Medulla oblongata (tissue), 1 donor: ENCODE data around the gene PCDHGC5.
A peak's percentile ranks its signal among the peaks of the same experiment; 100 is the strongest.

Experiments
- DNase-seq: peaks from one replicate; pipeline ENCODE4 v3.0.0-alpha.2; 2015; ENCODE audit errors: extremely low spot score

Gene PCDHGC5

GRCh38 chr5:141488591-141489561 is at the start of gene PCDHGC5:
TSS of gene PCDHGC5 (plus strand) at chr5:141489081. CDS start at chr5:141489241, 160 bp downstream.
- DNase-seq: peak; percentile 76

- no peak for DNase-seq
Observed at GRCh38 chr5:141439411-141440141, 49.3 kb upstream of the PCDHGC5 start.

GRCh38 chr5:141440341-141440740 is 48.5 kb upstream of the PCDHGC5 start:
- DNase-seq: no peak

- no peak for DNase-seq
Observed at GRCh38 chr5:141441571-141442170, 47.2 kb upstream of the PCDHGC5 start.

GRCh38 chr5:141465351-141465750 is 23.5 kb upstream of the PCDHGC5 start:
- no peak for DNase-seq

GRCh38 chr5:141475625-141476131 is 13.2 kb upstream of the PCDHGC5 start, which contains the start of gene PCDHGC3:
TSS of gene PCDHGC3 (plus strand) at chr5:141475966. CDS start at chr5:141476117, 151 bp downstream.
- DNase-seq: peak; percentile 94

GRCh38 chr5:141476132-141476911 is 12.6 kb upstream of the PCDHGC5 start:
- no peak for DNase-seq

- no peak for DNase-seq
Observed at GRCh38 chr5:141477044-141477575, 11.8 kb upstream of the PCDHGC5 start.

- no peak for DNase-seq
Observed at GRCh38 chr5:141477815-141478214, 11.1 kb upstream of the PCDHGC5 start.

GRCh38 chr5:141478321-141478945 is 10.4 kb upstream of the PCDHGC5 start:
- no peak for DNase-seq

- no peak for DNase-seq
Observed at GRCh38 chr5:141479776-141480175, 9.1 kb upstream of the PCDHGC5 start.

GRCh38 chr5:141483902-141484301 is 5.0 kb upstream of the PCDHGC5 start:
- peak; percentile 10 for DNase-seq

- DNase-seq: peak; percentile 15
Observed at GRCh38 chr5:141484310-141484640, 4.6 kb upstream of the PCDHGC5 start.

GRCh38 chr5:141484641-141485311 is 4.1 kb upstream of the PCDHGC5 start, which contains the start of gene PCDHGC4:
TSS of gene PCDHGC4 (plus strand) at chr5:141485030. CDS start at chr5:141485174, 144 bp downstream.
- DNase-seq: peak; percentile 3

- peak; percentile 9 for DNase-seq
Observed at GRCh38 chr5:141485321-141486055, 3.4 kb upstream of the PCDHGC5 start.

GRCh38 chr5:141486091-141486490 is 2.8 kb upstream of the PCDHGC5 start:
- DNase-seq: peak; percentile 2

- DNase-seq: peak; percentile 3
Observed at GRCh38 chr5:141487131-141487530, 1.8 kb upstream of the PCDHGC5 start.

GRCh38 chr5:141489841-141490240 is 960 bp downstream of the PCDHGC5 start:
- DNase-seq: peak; percentile 2

GRCh38 chr5:141490271-141490670 is 1.4 kb downstream of the PCDHGC5 start:
- peak; percentile 1 for DNase-seq
